Liver (tissue), 3 donors: ENCODE data around the gene CSDE1.

ENCODE experiments used
- CTCF ChIP-seq: fragments of 150-350 bp; IDR thresholded peaks from 2 replicates; pipeline ENCODE4 v1.5.1; 2017; ENCODE audit warnings: improper control_type of control experiment, low read depth, low read length; ENCODE audit not compliant: missing input control
- EGR1 ChIP-seq, 2 donors: IDR thresholded peaks; 2 replicates each; pipeline ENCODE4 v1.6.1; 2016 to 2018; ENCODE audit warnings: antibody characterized with exemption in 2 of 2, low read depth in 2 of 2
- HNF4A ChIP-seq, 2 donors: conservative IDR thresholded peaks; 2 replicates each; pipeline ENCODE4 v1.6.1; 2016; ENCODE audit warnings: antibody characterized with exemption in 2 of 2, mild to moderate bottlenecking in 2 of 2
- JUND ChIP-seq, 2 donors: IDR thresholded peaks; 2 replicates each; pipeline ENCODE4 v1.6.1; 2016; ENCODE audit warnings: antibody characterized with exemption in 2 of 2
- MAX ChIP-seq: IDR thresholded peaks from 2 replicates; pipeline ENCODE4 v1.6.1; 2016; ENCODE audit warnings: antibody characterized with exemption
- RAD21 ChIP-seq, 2 donors: IDR thresholded peaks; 2 replicates each; pipeline ENCODE4 v1.6.1; 2016; ENCODE audit warnings: antibody characterized with exemption in 2 of 2, mild to moderate bottlenecking in 2 of 2
- REST ChIP-seq: IDR thresholded peaks from 2 replicates; pipeline ENCODE4 v1.6.1; 2016; ENCODE audit warnings: antibody characterized with exemption, mild to moderate bottlenecking
- RXRA ChIP-seq, 2 donors: IDR thresholded peaks; 2 replicates each; pipeline ENCODE4 v1.6.1; 2017 to 2018; ENCODE audit warnings: antibody characterized with exemption in 2 of 2, mild to moderate bottlenecking in 1 of 2
- SP1 ChIP-seq: IDR thresholded peaks from 2 replicates; pipeline ENCODE4 v1.6.1; 2018; ENCODE audit warnings: antibody characterized with exemption, mild to moderate bottlenecking
- TAF1 ChIP-seq: conservative IDR thresholded peaks from 2 replicates; pipeline ENCODE4 v1.6.1; 2016; ENCODE audit warnings: antibody characterized with exemption, mild to moderate bottlenecking
- ZBTB33 ChIP-seq: IDR thresholded peaks from 2 replicates; pipeline ENCODE4 v1.6.1; 2016; ENCODE audit warnings: antibody characterized with exemption
- donor health status: healthy.
- donor health status: healthy.

- TF ChIP-seq CTCF (no peak), RAD21 (IDR thresholded peaks at IDR 0.05) (no peak), TAF1 (no peak), MAX (no peak), JUND (IDR thresholded peaks at IDR 0.05) (no peak), SP1 (no peak), REST (no peak), HNF4A (conservative IDR thresholded peaks at IDR 0.05) (no peak), EGR1 (IDR thresholded peaks at IDR 0.05; ENCODE audit: low read depth in 2 of 2) (no peak), RXRA (IDR thresholded peaks at IDR 0.05) (no peak), ZBTB33 (no peak)
Measured at GRCh38 chr1:114756949-114757454, 782 bp downstream of the CSDE1 start.
